SK-N-MC (cell line): ENCODE measurements around the gene LRBA.
A peak's percentile ranks its signal among the peaks of the same experiment; 100 is the strongest.
"Not testable (repeated sequence)": the region's sequence is repeated elsewhere in the genome, so short reads cannot be mapped to it uniquely, and the experiment has no call there.

ENCODE experiments used
- DNase-seq: peaks from one replicate; pipeline ENCODE4 v3.0.0-alpha.2; 2011; ENCODE audit warnings: low read depth, low spot score
- H3K27ac ChIP-seq: fragments of 200-600 bp; sonication (generic); 2 replicates; pipeline ENCODE4 v1.5.1; 2016; ENCODE audit warnings: mixed run types
- H3K36me3 ChIP-seq: fragments of 200-600 bp; sonication (generic); 2 replicates; pipeline ENCODE4 v1.6.1; 2017; ENCODE audit warnings: antibody characterized with exemption, low read length, mixed read lengths; ENCODE audit not compliant: insufficient read depth
- H3K4me3 ChIP-seq: fragments of 200-600 bp; sonication (generic); 2 replicates; pipeline ENCODE4 v1.5.1; 2016
- H3K9ac ChIP-seq: fragments of 200-600 bp; sonication (generic); 2 replicates; pipeline ENCODE4 v1.8.0; 2017; ENCODE audit warnings: mixed run types, mixed read lengths; ENCODE audit not compliant: insufficient read length
- H3K9me3 ChIP-seq: fragments of 200-600 bp; sonication (generic); 2 replicates; pipeline ENCODE4 v1.6.1; 2017; ENCODE audit warnings: low read depth, mild to moderate bottlenecking, antibody characterized with exemption, low read length, moderate library complexity, mixed read lengths
- EZH2 ChIP-seq: fragments of 200-600 bp; sonication (generic); IDR thresholded peaks from one replicate; pipeline ENCODE4 v1.6.1; 2017; ENCODE audit warnings: antibody characterized with exemption
- FOXP2 ChIP-seq: optimal IDR thresholded peaks from 2 replicates; pipeline ENCODE3; 2011; ENCODE audit warnings: mild to moderate bottlenecking, moderate library complexity; ENCODE audit not compliant: insufficient read depth; ENCODE audit errors: extremely low read length, control extremely low read depth
- POLR2AphosphoS5 ChIP-seq: IDR thresholded peaks from 2 replicates; pipeline ENCODE4 v1.6.1; 2012; ENCODE audit warnings: mild to moderate bottlenecking, low read depth, low read length, borderline replicate concordance

LRBA gene

GRCh38 chr4:151012820-151013219 is 2.3 kb downstream of the LRBA start:
- Histone ChIP-seq H3K27ac (no peak overlapping the region), H3K36me3 (peaks cover 3% of the 10 kb centered on the region; the same call in 1 of the 2 replicates), H3K4me3 (peak overlapping the region; percentile 92), H3K9me3 (no peaks in the 10 kb centered on the region), H3K9ac (no peak overlapping the region)
- DNase-seq = no peak
- no peak for TF ChIP-seq FOXP2
- no peak for TF ChIP-seq EZH2
- no peak for TF ChIP-seq POLR2AphosphoS5

- peaks cover 3% of the 10 kb centered on the region; the same call in 1 of the 2 replicates for H3K36me3 ChIP-seq
- H3K9ac ChIP-seq = no peak overlapping the region
- H3K4me3 ChIP-seq = peak overlapping the region; percentile 92
- no peak for DNase-seq
- H3K9me3 ChIP-seq = no peaks in the 10 kb centered on the region
- TF ChIP-seq EZH2 (no peak), FOXP2 (no peak), POLR2AphosphoS5 (no peak)
- H3K27ac ChIP-seq = no peak overlapping the region
Observed at GRCh38 chr4:151012376-151012775, 2.7 kb downstream of the LRBA start.

- no peak for TF ChIP-seq POLR2AphosphoS5
- no peak for TF ChIP-seq FOXP2
- TF ChIP-seq EZH2 = no peak
- no peak for DNase-seq
- Histone ChIP-seq H3K9ac (no peak overlapping the region), H3K27ac (no peak overlapping the region), H3K36me3 (no peaks in the 10 kb centered on the region; the same call in 1 of the 2 replicates), H3K4me3 (no peak overlapping the region), H3K9me3 (no peaks in the 10 kb centered on the region)
Observed at GRCh38 chr4:151004222-151004621, 10.9 kb downstream of the LRBA start.

GRCh38 chr4:151000747-151001429 is 14.2 kb downstream of the LRBA start:
- Histone ChIP-seq H3K27ac (no peak overlapping the region), H3K9me3 (no peaks in the 10 kb centered on the region), H3K36me3 (no peaks in the 10 kb centered on the region; the same call in 1 of the 2 replicates), H3K9ac (no peak overlapping the region), H3K4me3 (no peak overlapping the region)
- no peak for DNase-seq
- TF ChIP-seq EZH2 (no peak), POLR2AphosphoS5 (no peak), FOXP2 (no peak)

- no peak for DNase-seq
- TF ChIP-seq FOXP2 = no peak
- H3K27ac ChIP-seq = no peak overlapping the region; the same call in 1 of the 2 replicates
- no peak overlapping the region for H3K9ac ChIP-seq
- no peak overlapping the region for H3K4me3 ChIP-seq
- H3K36me3 ChIP-seq = no peaks in the 10 kb centered on the region; the same call in 1 of the 2 replicates
- no peaks in the 10 kb centered on the region for H3K9me3 ChIP-seq
Observed at GRCh38 chr4:150999086-150999485, 16.0 kb downstream of the LRBA start.

GRCh38 chr4:150997141-150997540 is 17.9 kb downstream of the LRBA start:
- no peak overlapping the region for H3K9ac ChIP-seq
- TF ChIP-seq POLR2AphosphoS5 (no peak), FOXP2 (no peak), EZH2 (no peak)
- no peak overlapping the region for H3K4me3 ChIP-seq
- no peaks in the 10 kb centered on the region for H3K36me3 ChIP-seq
- H3K27ac ChIP-seq = no peak overlapping the region
- no peaks in the 10 kb centered on the region for H3K9me3 ChIP-seq
- no peak for DNase-seq

- TF ChIP-seq POLR2AphosphoS5 (no peak), EZH2 (no peak), FOXP2 (no peak)
- Histone ChIP-seq H3K4me3 (no peak overlapping the region), H3K9me3 (no peaks in the 10 kb centered on the region; the same call in none of the 2 replicates), H3K9ac (no peak overlapping the region), H3K27ac (no peak overlapping the region), H3K36me3 (peaks cover 5% of the 10 kb centered on the region; the same call in 1 of the 2 replicates)
- DNase-seq = no peak
Observed at GRCh38 chr4:150994721-150995120, 20.4 kb downstream of the LRBA start.

GRCh38 chr4:150993577-150993976 is 21.5 kb downstream of the LRBA start:
- H3K9me3 ChIP-seq, H3K36me3 ChIP-seq, H3K4me3 ChIP-seq, DNase-seq, H3K27ac ChIP-seq, H3K9ac ChIP-seq: not testable (repeated sequence)

- Histone ChIP-seq H3K9me3 (no peaks in the 10 kb centered on the region; the same call in none of the 2 replicates), H3K4me3 (no peak overlapping the region), H3K9ac (no peak overlapping the region), H3K27ac (no peak overlapping the region), H3K36me3 (peaks cover 5% of the 10 kb centered on the region; the same call in 1 of the 2 replicates)
- no peak for TF ChIP-seq POLR2AphosphoS5
- TF ChIP-seq EZH2 = no peak
- no peak for TF ChIP-seq FOXP2
- no peak for DNase-seq
Observed at GRCh38 chr4:150990993-150991392, 24.1 kb downstream of the LRBA start.
